ENCODE data around the gene KHDRBS2.

KHDRBS2 gene

DNA sequence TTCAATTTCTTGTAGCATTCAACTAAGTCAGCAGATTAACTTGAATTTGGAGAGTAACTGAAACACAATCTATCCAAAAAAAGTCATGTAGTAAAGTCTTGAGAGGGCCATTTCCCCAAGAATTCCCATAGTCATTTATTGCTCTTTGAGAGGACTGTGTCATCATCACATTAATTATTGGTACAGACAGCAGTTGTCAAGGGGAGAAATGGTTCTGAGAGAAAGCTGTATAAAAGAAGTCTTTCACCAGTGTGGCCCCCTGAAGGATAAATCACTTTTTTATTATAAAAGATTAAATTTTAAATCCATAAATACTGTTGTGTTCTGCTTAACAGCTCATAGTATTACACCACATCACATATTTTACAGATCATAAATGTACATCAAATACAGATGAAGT, 111.5 kb downstream of the KHDRBS2 start:
- no peak for DNase-seq

DNA sequence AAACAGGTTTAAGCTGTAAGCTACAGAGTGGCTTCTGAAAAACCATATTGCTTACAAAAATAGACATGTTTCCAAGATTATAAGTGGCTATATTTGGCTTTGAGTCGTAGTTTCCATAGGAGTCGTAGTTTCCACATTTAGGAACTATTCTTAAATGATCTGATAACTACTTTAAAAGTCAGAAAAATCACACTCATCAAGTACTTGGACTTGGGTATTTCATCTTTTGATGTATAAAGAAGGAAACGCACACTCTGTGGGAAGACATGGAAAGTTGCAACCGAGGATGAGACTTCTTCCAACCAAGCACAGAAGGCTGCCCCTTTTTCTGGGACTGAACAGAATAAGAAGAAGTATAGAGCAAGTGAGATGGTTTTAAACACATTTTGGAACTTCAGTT, 118.3 kb downstream of the KHDRBS2 start:
- DNase-seq: no peak

DNA sequence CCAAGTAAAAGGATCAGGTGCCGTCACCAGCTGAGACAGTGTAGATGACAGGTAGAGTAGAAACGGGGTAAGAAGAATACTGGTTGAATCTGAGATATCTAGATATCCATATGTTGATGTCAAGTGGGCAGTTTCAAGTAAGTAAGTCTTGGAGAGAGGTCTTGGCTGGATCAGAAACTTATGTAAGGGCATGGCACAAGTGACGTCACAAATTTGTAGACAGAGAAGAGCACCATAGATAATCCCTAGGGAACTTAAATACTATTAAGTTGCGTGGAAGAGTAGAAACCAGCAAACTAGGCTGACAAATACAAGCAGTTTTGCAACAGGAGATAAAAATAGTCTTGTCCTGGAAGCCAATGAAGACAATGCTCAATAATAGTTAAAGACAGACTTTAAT, 123.2 kb downstream of the KHDRBS2 start:
- DNase-seq: no peak

DNA sequence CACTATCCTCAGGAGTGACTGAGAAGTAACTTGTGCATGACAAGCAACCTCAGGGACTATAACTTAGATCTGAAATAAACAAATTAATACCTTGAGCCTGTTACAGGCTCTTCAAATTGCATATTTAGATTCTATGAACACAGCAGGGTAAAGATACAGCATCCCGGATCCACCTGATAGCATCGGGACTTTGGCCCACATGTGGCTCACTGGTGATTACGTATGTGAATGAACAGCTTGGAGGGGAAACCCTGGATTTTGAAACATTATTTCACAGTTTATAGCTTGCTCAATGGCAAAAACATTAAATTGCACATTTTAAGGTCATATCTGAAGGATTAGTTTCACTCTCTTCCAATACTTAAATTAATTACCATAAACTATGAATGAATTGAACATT, 133.2 kb downstream of the KHDRBS2 start:
- no peak for DNase-seq

DNA sequence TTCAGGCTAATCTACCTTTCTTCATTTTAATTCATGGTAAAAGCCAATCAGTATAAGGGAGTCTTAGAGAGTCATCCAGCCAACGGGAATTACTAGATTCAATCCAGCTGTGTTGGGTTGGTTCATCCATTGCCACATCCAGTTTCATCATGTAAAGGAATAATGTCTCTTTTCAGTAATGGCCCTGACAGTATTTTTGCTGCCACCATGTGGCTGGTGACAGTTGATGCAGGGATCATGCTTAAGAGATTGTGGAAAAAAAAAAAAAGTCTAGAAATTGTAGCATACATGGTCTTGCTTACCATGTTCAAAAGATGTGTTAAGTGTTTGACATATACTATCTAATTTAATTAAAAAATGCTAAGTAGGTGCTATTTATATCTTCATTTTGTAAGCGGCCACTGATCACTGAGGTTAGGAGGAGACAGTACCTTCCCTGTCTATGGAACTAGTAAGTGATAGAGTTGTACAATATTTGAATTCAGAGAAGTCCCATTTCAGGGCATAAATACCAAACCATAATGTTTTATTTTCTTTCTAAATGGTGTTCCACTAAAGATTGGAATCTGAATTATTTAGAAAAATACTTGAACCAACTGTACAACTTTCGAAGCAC, 135.9 kb downstream of the KHDRBS2 start:
- DNase-seq: peak; percentile 72

DNA sequence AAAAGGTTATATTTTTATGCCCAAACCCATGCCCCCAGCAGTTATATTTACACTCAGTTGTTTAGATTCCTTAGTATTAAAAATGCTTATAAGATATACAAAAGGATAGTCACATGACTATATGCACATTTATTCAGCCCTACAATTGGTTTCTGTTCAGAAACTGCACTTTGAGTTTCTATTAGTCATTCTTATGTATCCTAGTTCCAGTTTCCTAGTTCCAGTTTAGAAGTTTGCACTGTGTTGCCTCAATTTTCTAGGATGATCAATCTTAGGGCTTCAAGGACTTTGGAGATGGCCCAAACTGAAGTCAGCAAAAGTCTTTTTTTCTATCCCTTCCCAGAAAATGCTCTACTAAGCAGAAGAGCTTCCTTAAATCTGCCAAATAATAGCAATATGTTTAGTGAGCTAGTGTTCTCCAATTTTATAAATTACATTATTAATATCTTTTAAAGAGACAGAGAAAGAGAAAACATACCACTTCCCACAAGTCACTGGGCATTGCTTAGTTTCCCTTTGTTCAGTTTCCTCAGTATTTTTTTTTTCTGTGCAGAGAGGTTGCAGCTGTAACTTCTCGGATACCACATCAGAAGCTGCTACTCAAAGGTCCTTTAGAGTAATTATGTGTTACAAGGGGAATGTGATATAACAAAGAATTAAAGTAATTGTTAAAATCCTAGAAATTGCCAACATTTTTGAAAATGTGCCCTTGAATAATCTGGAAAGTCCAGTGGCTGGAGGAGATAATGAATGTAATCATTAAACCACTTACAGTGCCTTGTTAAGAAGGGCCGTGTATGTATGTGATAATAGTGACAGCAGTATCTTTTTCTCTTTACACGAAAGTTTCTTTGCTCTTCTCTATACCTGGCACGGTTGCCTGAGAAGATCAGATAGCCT, 138.8 kb downstream of the KHDRBS2 start:
- no peak for DNase-seq

DNA sequence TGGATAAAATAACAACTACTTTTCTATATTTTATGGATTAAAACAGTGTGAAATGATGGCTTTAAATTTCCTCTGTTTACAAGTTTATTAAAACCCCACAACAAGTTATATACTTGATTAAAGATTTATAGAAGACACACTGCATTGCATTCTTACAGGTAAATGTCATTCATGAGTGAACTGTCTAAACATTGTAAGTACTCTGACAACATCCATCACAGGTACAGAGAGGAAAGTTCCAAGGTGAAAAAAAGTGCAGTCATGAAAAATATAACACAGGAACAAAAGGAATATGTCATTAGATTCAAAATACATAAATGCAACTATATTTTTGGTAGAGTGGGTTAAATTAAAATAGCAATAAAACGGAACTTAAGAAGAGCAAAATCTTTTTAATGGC, 156.9 kb downstream of the KHDRBS2 start:
- no peak for DNase-seq

DNA sequence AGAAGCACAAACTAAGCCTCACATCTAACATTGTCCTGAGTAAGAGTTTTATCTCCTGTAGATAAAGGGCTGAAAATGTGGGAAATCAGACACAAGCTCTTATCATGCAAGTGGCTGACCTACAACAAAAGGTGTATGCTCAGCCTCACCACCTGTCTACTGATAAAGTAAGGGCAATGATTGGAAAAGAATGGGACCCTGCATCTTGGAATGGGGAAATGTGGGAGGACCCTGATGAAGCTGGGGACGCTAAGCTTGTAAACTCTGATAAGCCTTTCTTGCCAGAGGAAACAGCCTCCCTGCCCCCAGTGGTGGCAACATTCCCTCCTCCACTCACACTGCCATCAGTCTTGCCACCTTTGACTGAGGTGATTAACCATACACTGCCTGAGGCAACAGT, 166.6 kb downstream of the KHDRBS2 start:
- DNase-seq: no peak

DNA sequence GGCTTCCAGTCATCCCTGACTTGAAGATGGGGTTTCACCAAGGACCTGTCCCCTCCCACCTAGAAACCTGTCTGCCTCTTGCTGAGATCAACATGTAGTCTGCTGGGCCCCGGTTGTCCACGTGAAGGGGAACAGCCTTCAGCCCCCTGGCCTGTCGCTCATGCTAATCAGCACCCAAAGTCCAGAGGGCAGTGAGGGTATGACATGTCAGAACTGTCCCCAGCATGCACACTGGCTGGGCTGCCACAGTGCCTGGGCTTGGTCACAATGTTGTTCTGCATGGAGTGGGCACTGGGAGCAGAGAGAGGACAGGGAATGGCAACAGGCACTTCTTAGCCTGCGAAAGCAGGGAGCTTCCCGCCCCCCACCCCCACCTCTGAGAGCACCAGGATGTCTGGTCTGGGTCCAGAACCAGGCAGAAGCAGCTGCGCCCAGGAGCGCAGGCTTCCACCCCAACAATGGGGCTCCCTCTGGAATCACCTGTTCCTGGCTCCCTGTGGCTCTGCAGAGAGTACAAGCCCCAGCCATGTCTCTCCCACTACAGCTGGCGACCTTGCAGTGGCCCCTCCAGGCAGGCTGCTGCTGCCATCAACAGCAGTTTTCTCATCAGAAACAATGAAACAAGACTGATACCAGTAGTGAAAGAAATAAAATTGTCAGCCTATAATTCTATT, 182.7 kb downstream of the KHDRBS2 start:
- no peak for DNase-seq

DNA sequence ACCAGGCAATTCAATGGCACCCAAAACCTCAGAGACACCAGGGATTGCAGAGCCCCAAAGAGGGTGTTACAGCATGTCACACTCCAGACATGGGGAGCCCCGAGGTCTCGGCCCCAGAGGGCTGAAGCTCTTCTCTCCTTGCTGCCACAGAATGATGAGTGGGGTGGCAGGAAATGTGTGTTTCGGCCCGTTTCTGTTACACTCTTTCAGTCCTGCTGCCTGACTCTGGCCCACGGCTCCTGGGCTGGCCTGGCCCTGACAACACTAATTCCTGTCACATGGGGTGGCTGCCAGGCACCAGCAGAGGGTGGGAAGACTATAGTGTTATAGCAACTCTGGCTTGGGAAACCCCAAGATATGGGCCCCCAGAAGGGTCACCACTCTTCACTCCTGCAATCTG, 183.6 kb downstream of the KHDRBS2 start:
- DNase-seq: no peak

DNA sequence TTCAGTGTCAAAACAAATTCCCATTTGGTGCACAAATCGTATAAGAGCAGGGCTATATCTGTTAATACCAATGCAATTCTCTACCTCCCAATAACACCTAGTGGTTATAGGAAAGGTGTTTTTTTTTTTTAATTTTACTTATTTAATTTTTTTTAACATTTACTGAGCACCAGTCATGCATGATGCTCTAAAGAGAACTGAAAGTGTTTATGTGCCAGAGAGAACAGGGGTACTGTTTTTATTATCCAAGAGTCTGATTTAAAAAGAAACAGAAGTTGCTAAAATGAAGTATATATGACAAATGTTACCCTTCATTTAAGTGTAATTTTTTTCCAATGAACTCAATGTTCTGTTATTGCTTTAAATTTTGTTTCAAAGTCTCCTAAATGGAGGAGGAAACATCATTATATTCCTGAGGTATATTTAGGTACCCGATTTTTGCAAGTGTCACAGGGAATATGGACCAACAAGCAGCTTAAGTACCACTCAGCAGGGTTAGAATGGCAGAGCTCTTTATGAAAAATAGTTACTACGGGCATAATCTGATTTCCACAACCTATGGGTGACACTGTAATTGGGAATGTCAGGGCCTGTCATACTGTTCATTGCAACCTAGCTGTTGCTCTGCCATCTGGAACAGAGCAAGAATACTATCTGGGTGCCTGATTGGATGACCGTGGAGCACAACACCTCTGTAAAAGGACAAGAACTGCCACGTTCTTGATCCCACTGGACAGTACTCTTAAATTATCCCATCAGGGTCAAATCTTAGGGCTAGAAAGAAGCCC, 195.4 kb downstream of the KHDRBS2 start:
- no peak for DNase-seq

DNA sequence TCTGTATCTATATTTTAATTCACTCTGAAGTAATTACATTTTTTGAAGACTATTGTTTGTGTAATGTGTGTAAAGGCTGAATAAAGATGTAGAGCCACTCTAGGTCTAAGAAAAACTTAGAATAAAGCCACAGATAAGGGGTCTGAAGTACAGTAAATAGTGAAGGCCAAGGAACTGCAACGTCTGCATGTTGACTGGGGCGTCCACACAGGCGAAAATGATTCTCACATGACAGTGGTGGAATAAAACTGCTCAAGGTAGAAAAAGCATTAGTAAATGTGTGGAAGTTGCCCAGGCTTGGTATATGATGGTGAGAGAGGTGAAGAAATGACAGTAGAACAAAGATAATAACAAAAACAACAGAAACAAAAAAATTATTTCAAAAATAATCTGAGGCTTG, 196.2 kb downstream of the KHDRBS2 start:
- DNase-seq: no peak

DNA sequence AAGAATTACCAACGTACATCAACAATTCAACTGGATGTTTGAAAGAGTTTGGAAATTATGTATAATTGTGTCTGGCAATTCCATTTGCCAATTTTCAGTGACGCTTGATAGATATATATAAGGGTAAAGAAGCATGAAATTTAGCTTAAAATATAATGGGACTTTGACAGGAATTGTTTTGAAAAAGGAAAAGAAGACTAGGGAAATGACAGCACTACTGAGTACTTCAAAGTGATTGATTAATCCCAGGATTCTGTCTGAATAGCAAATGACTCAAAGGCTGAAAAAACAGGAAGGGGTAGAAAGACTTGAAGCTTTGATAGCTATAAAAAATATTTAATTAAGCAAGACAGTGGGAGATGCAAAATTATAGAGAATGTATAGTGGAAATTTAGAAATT, 200.0 kb downstream of the KHDRBS2 start:
- DNase-seq: no peak

DNA sequence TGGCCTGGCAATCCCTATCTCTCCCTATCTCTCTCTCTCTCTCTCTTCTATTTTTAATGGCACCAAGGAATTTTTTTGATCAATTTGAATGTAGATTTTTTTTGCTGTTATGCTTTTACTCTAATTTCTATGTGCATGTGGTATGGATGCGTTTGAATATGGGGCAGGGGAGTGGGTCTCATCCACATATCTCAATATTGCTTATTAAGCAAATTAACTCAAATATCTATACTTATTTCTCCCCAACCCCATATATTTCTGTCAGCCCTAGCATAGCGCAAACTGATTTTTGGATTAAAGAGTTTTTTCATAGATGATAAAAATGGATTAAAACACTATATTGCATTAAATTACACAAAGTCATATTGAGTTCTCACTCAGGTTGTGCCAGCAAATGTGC, 210.2 kb downstream of the KHDRBS2 start:
- no peak for DNase-seq

DNA sequence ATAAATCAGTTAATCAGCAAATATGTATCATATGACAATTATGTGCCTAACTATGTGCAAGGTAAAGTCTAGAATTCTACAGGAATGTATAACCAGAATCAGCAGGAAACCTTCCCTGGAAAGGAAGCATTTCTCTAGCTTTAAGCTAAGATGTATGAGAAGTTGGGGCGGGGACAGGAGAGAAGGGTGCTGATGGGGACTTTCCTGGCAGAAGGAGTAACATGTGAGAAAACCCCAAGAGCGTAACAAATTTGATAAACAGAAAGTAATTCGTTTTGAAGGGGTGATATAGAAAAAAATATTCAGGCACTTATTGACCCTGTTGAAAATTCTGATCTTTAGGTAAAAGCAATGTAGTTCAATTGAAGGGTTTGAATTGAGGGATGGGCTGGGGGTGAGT, 226.1 kb downstream of the KHDRBS2 start:
- no peak for DNase-seq

DNA sequence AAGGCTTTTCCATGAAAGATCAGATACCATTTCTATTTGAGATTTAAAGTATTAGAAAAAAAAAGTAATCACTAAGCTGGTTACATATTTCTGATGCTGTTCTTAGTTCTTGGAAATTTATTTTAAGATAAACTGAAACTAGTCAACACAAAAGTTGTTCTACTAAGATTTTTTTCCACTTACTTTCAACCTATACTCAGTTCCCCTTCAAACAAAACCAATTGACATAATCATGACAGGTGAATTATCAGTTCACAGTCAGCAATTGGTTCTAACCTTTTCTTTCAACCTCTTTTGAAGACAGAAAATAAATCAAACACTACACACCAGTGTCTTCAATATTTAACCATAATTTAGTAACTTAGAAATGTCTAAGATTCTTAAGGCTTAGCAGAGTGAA, 228.7 kb downstream of the KHDRBS2 start:
- DNase-seq: no peak

DNA sequence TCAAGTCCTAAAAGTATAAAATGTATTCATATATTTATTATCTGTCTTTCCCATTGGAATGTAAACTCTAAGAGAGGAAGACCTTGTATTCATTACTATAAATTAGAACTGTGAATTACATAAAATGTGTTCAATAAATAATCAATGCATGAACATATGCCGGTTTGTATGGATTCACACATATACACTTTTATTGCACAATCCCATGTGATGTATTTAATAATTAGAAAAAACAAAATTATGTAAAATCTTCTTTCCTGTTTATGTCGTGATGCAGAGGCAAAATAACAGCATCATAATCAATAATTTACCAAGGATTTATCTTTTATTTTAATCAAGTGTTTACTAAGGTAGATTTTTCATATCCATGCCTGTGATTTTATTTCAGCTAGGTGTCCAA, 240.5 kb downstream of the KHDRBS2 start:
- DNase-seq: no peak

DNA sequence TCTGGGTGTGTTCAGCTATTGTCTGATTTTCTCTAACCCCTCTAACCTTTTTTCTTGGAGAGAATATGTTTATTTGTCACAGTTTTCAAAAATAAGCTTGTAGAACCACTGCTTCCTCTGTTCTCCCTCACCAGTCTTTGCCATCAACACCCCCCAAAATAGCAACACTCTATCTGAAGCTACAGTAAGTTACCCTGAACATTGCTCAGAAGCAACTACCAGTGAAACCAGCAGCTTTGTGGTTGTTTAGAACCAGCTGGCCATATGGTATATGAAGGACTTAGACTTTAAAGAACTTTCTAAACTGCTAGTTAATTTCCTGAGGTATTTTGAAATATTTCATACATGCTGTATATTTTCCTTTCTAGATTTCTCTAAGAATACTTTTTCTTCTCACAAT, 242.9 kb downstream of the KHDRBS2 start:
- DNase-seq: no peak

DNA sequence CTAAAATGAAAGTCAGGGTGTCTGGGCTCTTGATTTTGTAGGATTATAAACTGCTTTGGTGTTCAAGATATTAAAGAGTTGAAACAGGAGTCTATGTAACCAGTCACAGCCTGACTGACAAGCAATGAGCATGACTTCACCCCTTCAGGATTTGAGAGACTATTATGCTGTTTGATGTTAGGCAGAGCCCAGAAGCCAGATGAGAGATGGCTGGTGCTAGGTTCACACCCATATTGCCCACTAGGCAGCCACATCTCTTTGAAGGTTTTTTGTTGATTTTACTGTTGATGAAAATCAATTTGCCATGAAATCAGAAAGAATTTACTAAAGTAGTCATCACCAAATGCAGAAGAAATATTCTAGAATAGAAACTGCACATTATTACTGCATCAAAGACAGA, 243.6 kb downstream of the KHDRBS2 start:
- DNase-seq: no peak

DNA sequence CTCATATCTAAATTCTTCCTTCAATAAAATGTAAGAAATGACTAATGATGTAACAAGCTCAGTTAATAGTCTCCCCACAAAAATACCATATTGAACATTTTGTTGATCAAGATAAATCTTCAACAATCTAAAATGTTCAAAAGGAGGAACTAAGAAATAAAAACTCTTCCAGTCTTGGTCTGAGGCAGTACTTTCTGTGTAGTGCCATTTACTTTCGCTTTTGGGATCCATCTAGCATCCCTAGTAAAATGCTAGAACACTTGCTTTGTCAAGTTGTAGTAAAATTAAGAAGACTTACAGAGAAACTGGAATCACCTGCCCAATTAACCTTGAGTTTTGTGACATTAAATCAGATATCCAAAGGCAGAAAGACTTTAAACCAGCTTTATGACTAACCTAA, 246.4 kb downstream of the KHDRBS2 start:
- DNase-seq: peak; percentile 3

DNA sequence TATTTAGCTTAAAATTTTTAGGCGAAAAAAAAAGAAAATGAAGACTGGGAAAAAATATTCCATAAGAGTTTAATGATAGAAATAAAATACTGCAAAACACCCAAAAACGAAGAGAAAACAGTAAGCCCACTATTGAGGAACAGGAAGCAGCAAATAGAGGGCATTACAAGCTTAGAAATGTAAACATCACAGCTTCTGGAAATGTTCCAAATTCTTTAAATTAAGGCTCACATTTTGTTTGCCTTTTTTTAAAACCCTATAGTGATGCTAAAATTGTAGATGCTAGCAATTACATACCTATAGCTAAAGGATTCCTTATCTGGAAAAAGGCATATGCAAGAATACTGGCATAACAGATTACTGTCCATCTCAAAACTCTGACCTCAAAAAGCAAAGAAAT, 248.6 kb downstream of the KHDRBS2 start:
- no peak for DNase-seq

DNA sequence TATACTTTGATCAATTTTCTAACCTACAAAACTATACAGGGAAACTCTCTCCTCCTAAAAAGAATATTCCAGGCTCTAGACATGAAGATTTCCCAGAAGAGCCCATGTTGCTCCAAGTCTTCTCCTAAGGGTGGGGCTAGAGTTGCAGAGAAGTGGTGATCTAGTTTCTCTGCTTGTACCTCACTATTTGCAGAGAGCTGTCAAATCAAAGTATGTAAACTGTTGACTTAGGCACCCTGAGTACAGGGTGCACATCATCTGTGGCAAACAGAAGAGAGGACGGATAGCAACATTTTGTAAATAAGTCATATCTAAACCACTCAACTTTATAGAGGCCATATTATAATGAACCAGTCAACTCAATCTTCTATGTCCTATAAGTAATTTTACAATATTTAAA, 250.1 kb downstream of the KHDRBS2 start:
- no peak for DNase-seq

DNA sequence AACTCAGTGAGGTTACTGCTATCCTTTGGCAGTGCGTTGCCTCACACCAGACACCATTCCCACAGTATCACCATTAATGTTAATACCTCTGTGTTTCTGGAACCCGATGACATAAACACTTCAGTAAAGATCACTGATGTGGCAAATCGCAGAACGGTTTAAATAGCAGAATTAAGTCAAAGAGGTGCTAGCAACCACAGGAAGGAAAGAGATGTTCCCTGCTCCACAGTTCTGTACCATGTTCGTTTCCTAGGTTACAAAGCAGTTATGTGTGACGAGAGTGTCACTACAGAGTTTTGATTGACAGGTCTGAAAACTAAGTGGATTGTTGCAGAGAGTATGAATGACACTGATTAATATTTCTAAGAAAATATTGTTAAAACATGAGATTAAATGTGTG, 272.3 kb downstream of the KHDRBS2 start:
- DNase-seq: no peak

Data from hematopoietic multipotent progenitor cell treated with erythropoietin and hydrocortisone succinate and interleukin-3 and kit ligand, for 6 days (in vitro differentiated cells).